Measurements from ENCODE around the gene TMEM256. TPM values are rescaled to one million over a fixed set of nuclear protein-coding genes. Genes with fewer than 3 reads are reported as not detected.

TMEM256 gene
- polyA plus RNA-seq, 1 donor, result 187 TPM

DNA sequence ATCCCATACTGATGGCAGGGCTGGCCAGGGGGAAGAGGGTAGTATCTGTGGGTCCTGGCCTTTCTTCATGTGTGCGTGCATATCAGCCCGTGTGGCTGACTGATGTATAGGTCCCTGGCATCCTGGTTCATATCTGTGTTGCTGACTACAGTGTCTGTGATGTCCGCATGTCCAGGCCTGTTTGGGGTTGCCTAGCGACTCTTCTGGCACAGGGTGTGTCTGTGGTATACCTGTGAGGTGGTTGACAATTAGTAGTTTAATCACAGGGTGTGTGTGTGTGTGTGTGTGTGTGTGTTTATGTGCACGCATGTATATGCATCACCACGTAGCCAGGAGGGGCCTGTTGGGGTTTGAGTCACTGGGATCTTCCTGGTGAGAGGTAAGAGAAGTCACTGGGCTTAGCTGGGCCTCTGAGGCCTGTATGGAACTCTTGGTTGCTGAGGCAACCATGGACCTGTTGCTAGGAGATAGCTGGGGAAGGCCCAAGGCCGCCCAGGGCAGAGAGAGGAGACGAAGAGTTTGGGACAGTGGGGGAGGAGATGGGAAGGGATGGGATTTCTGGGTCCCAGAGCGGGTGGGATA is 49.5 kb downstream of the TMEM256 start:
- WGBS (ENCODE audit: insufficient coverage, low lambda C conversion rate), result no CpG with 5 or more reads among the region's 9 CpGs
- Histone ChIP-seq H3K4me3 (ENCODE audit: low read length) (no peak overlapping the region), H3K4me1 (ENCODE audit: control insufficient read depth, insufficient read depth, low read length) (peaks cover 19% of the 10 kb centered on the region), H3K27me3 (ENCODE audit: control insufficient read depth, insufficient read depth, low read length) (peaks cover 4% of the 10 kb centered on the region), H3K9me3 (ENCODE audit: control insufficient read depth, low read depth, low read length) (peaks cover 4% of the 10 kb centered on the region), H3K27ac (ENCODE audit: low read length) (no peak overlapping the region), H3K36me3 (ENCODE audit: control insufficient read depth, insufficient read depth, low read length) (no peaks in the 10 kb centered on the region)
- peak in 1 of 2 donors; percentile 29 for DNase-seq

Other genes starting within 250 kb of the TMEM256 start
- gene ASGR1, start 224.7 kb downstream of the TMEM256 start, polyA plus RNA-seq, result 5.7 TPM
- 16.7 TPM for gene DLG4, start 184.3 kb downstream of the TMEM256 start, polyA plus RNA-seq
- 490 TPM for gene ACADVL, start 184.2 kb downstream of the TMEM256 start, polyA plus RNA-seq
- gene DVL2, start 169.6 kb downstream of the TMEM256 start, polyA plus RNA-seq, result 44.5 TPM
- gene PHF23, start 164.6 kb downstream of the TMEM256 start, polyA plus RNA-seq, result 45.4 TPM
- gene GABARAP, start 161.6 kb downstream of the TMEM256 start, polyA plus RNA-seq, result 724 TPM
- gene CTDNEP1, start 152.4 kb downstream of the TMEM256 start, polyA plus RNA-seq, result 124 TPM
- 45.8 TPM for gene ELP5, start 151.9 kb downstream of the TMEM256 start, polyA plus RNA-seq
- gene CLDN7, start 141.6 kb downstream of the TMEM256 start, polyA plus RNA-seq, result 250 TPM
- 1.1 TPM for gene SLC2A4, start 122.4 kb downstream of the TMEM256 start, polyA plus RNA-seq
- gene YBX2, start 109.5 kb downstream of the TMEM256 start, polyA plus RNA-seq, result 2.8 TPM
- gene EIF5A, start 96.5 kb downstream of the TMEM256 start, polyA plus RNA-seq, result 263 TPM
- 53.0 TPM for gene GPS2, start 88.7 kb downstream of the TMEM256 start, polyA plus RNA-seq
- 28.7 TPM for gene NEURL4, start 74.8 kb downstream of the TMEM256 start, polyA plus RNA-seq
- gene ACAP1, start 67.6 kb downstream of the TMEM256 start, polyA plus RNA-seq, result 12.2 TPM
- gene KCTD11, start 51.9 kb downstream of the TMEM256 start, polyA plus RNA-seq, result 8.2 TPM
- 0.04 TPM for gene TMEM95, start 48.9 kb downstream of the TMEM256 start, polyA plus RNA-seq
- gene TNK1, start 23.0 kb downstream of the TMEM256 start, polyA plus RNA-seq, result 7.4 TPM
- 16.9 TPM for gene PLSCR3, start 9.6 kb downstream of the TMEM256 start, polyA plus RNA-seq
- 12.9 TPM for gene NLGN2, start 3.7 kb upstream of the TMEM256 start, polyA plus RNA-seq
- not detected for gene SPEM1, start 16.2 kb upstream of the TMEM256 start, polyA plus RNA-seq
- not detected for gene SPEM2, start 21.5 kb upstream of the TMEM256 start, polyA plus RNA-seq
- not detected for gene SPEM3, start 24.8 kb upstream of the TMEM256 start, polyA plus RNA-seq
- gene TMEM102, start 31.3 kb upstream of the TMEM256 start, polyA plus RNA-seq, result 7.5 TPM
- gene FGF11, start 35.4 kb upstream of the TMEM256 start, polyA plus RNA-seq, result 1.3 TPM
- gene CHRNB1, start 41.0 kb upstream of the TMEM256 start, polyA plus RNA-seq, result 7.4 TPM
- gene ZBTB4, start 75.5 kb upstream of the TMEM256 start, polyA plus RNA-seq, result 65.6 TPM
- gene SLC35G6, start 77.3 kb upstream of the TMEM256 start, polyA plus RNA-seq, result 0.52 TPM
- gene POLR2A, start 80.3 kb upstream of the TMEM256 start, polyA plus RNA-seq, result 98.7 TPM
- 32.7 TPM for gene TNFSF12, start 145.0 kb upstream of the TMEM256 start, polyA plus RNA-seq
- 23.4 TPM for gene TNFSF13, start 154.7 kb upstream of the TMEM256 start, polyA plus RNA-seq
- 47.7 TPM for gene SENP3, start 157.8 kb upstream of the TMEM256 start, polyA plus RNA-seq
- gene CD68, start 175.5 kb upstream of the TMEM256 start, polyA plus RNA-seq, result 512 TPM
- 105 TPM for gene MPDU1, start 179.8 kb upstream of the TMEM256 start, polyA plus RNA-seq
- gene SOX15, start 186.0 kb upstream of the TMEM256 start, polyA plus RNA-seq, result 2.0 TPM
- gene FXR2, start 210.8 kb upstream of the TMEM256 start, polyA plus RNA-seq, result 28.2 TPM
- gene SAT2, start 223.7 kb upstream of the TMEM256 start, polyA plus RNA-seq, result 327 TPM
- 23.6 TPM for gene SHBG, start 226.0 kb upstream of the TMEM256 start, polyA plus RNA-seq
- 4.8 TPM for gene ATP1B2, start 246.8 kb upstream of the TMEM256 start, polyA plus RNA-seq